H9 (cell line): ENCODE measurements around the gene LRRFIP1. TPM values are rescaled to one million over a fixed set of nuclear protein-coding genes. Genes with fewer than 3 reads are reported as not detected.

Experiments
- DNase-seq: peaks from one replicate; pipeline ENCODE4 v3.0.0-alpha.2; 2017
- H2AFZ ChIP-seq: one replicate; pipeline ENCODE4 v1.6.1; 2013; ENCODE audit warnings: mild to moderate bottlenecking, low read length, control low read depth, moderate library complexity
- H2AK5ac ChIP-seq: 2 replicates; pipeline ENCODE4 v1.6.1; 2013; ENCODE audit warnings: low read length, control low read depth, mixed read lengths; ENCODE audit not compliant: insufficient read length
- H2BK120ac ChIP-seq: one replicate; pipeline ENCODE4 v1.6.1; 2013; ENCODE audit warnings: low read depth, mild to moderate bottlenecking, low read length, control low read depth, inconsistent platforms; ENCODE audit not compliant: poor library complexity, severe bottlenecking
- H2BK12ac ChIP-seq: 2 replicates; pipeline ENCODE4 v1.6.1; 2013; ENCODE audit warnings: low read length, control low read depth, mixed read lengths, low read depth; ENCODE audit not compliant: insufficient read length
- H2BK15ac ChIP-seq: 2 replicates; pipeline ENCODE4 v1.6.1; 2013; ENCODE audit warnings: low read depth, low read length, control low read depth
- H2BK20ac ChIP-seq: one replicate; pipeline ENCODE4 v1.6.1; 2013; ENCODE audit warnings: low read depth, mild to moderate bottlenecking, low read length, control low read depth, inconsistent platforms; ENCODE audit not compliant: poor library complexity, severe bottlenecking
- H2BK5ac ChIP-seq: 2 replicates; pipeline ENCODE4 v1.6.1; 2013; ENCODE audit warnings: low read length, control low read depth, mixed read lengths; ENCODE audit not compliant: insufficient read length
- H3K14ac ChIP-seq: 2 replicates; pipeline ENCODE4 v1.6.1; 2013; ENCODE audit warnings: low read length, control low read depth; ENCODE audit not compliant: insufficient read depth
- H3K18ac ChIP-seq: 2 replicates; pipeline ENCODE4 v1.6.1; 2013; ENCODE audit warnings: low read depth, mild to moderate bottlenecking, mixed read lengths, low read length, control low read depth; ENCODE audit not compliant: insufficient read length
- H3K23ac ChIP-seq: 2 replicates; pipeline ENCODE4 v1.6.1; 2013; ENCODE audit warnings: low read length, control low read depth, mixed read lengths, low read depth; ENCODE audit not compliant: insufficient read length
- H3K23me2 ChIP-seq: 2 replicates; pipeline ENCODE4 v1.6.1; 2013; ENCODE audit warnings: low read depth, mild to moderate bottlenecking, mixed read lengths, low read length, control low read depth; ENCODE audit not compliant: insufficient read length, poor library complexity, severe bottlenecking
- H3K27ac ChIP-seq: 2 replicates; pipeline ENCODE4 v1.5.1; 2013; ENCODE audit warnings: low read length, control low read depth, mixed read lengths, low read depth; ENCODE audit not compliant: insufficient read length
- H3K27me3 ChIP-seq: 2 replicates; pipeline ENCODE4 v1.6.1; 2013; ENCODE audit warnings: low read length, control low read depth, inconsistent platforms; ENCODE audit not compliant: insufficient read depth
- H3K4ac ChIP-seq: 2 replicates; pipeline ENCODE4 v1.6.1; 2013; ENCODE audit warnings: low read depth, mild to moderate bottlenecking, control low read depth, inconsistent platforms, low read length, moderate library complexity
- H3K4me1 ChIP-seq: 2 replicates; pipeline ENCODE4 v1.6.1; 2013; ENCODE audit warnings: low read length, control low read depth, inconsistent platforms; ENCODE audit not compliant: insufficient read depth
- H3K4me2 ChIP-seq: 2 replicates; pipeline ENCODE4 v1.6.1; 2013; ENCODE audit warnings: low read length, control low read depth, mixed read lengths; ENCODE audit not compliant: insufficient read length, insufficient read depth
- H3K56ac ChIP-seq: 2 replicates; pipeline ENCODE4 v1.6.1; 2013; ENCODE audit warnings: low read depth, mild to moderate bottlenecking, mixed read lengths, low read length, control low read depth; ENCODE audit not compliant: insufficient read length
- H3K79me1 ChIP-seq: 2 replicates; pipeline ENCODE4 v1.6.1; 2013; ENCODE audit warnings: low read depth, mild to moderate bottlenecking, moderate library complexity, low read length, control low read depth, inconsistent platforms; ENCODE audit not compliant: insufficient read depth, poor library complexity, severe bottlenecking
- H3K79me2 ChIP-seq: 2 replicates; pipeline ENCODE4 v1.6.1; 2013; ENCODE audit warnings: low read length, control low read depth, inconsistent platforms; ENCODE audit not compliant: insufficient read depth
- H3K9ac ChIP-seq: 2 replicates; pipeline ENCODE4 v1.6.1; 2013; ENCODE audit warnings: low read length, control low read depth, mixed read lengths; ENCODE audit not compliant: insufficient read length; ENCODE audit errors: extremely low read depth
- H3K9me3 ChIP-seq: one replicate; pipeline ENCODE4 v1.6.1; 2013; ENCODE audit warnings: low read depth, low read length, inconsistent platforms; ENCODE audit not compliant: control insufficient read depth
- H3T11ph ChIP-seq: one replicate; pipeline ENCODE4 v1.6.1; 2013; ENCODE audit warnings: mild to moderate bottlenecking, low read length, control low read depth, inconsistent platforms
- H4K20me1 ChIP-seq: one replicate; pipeline ENCODE4 v1.6.1; 2013; ENCODE audit not compliant: control insufficient read depth, insufficient read length, insufficient read depth
- H4K5ac ChIP-seq: 2 replicates; pipeline ENCODE4 v1.6.1; 2013; ENCODE audit warnings: low read depth, mild to moderate bottlenecking, mixed read lengths, low read length, control low read depth; ENCODE audit not compliant: insufficient read length
- H4K8ac ChIP-seq: replicated peaks from 2 replicates; pipeline ENCODE4 v1.6.1; 2013; ENCODE audit warnings: low read length, control low read depth, mixed read lengths, low read depth; ENCODE audit not compliant: insufficient read length
- H4K91ac ChIP-seq: 2 replicates; pipeline ENCODE4 v1.6.1; 2013; ENCODE audit warnings: low read depth, mild to moderate bottlenecking, moderate library complexity, mixed read lengths, low read length, control low read depth; ENCODE audit not compliant: insufficient read length
- H3K27ac Mint-ChIP-seq, 3 experiments: 2 replicates in 2 of 3; 3 replicates in 1 of 3; pipeline ENCODE4 v1.8.0; 2020 to 2021; ENCODE audit warnings: mixed read lengths in 3 of 3, mild to moderate bottlenecking in 1 of 3, moderate library complexity in 1 of 3
- H3K27me3 Mint-ChIP-seq: 2 replicates; pipeline ENCODE4 v1.8.0; 2021; ENCODE audit warnings: low read depth, mild to moderate bottlenecking, moderate library complexity, mixed read lengths
- H3K36me3 Mint-ChIP-seq, 3 experiments: 2 replicates in 2 of 3; 3 replicates in 1 of 3; pipeline ENCODE4 v1.8.0; 2020 to 2021; ENCODE audit warnings: low read depth in 3 of 3, mixed read lengths in 3 of 3; ENCODE audit not compliant: insufficient read depth in 1 of 3
- H3K4me1 Mint-ChIP-seq, 2 experiments: 2 replicates each; pipeline ENCODE4 v1.8.0; 2020; ENCODE audit warnings: mixed read lengths in 2 of 2
- H3K4me3 Mint-ChIP-seq, 2 experiments: 2 replicates in 1 of 2; 3 replicates in 1 of 2; pipeline ENCODE4 v1.8.0; 2020 to 2021; ENCODE audit warnings: mild to moderate bottlenecking in 2 of 2, mixed read lengths in 2 of 2, moderate library complexity in 1 of 2
- H3K9me3 Mint-ChIP-seq, 2 experiments: 2 replicates in 1 of 2; 3 replicates in 1 of 2; pipeline ENCODE4 v1.8.0; 2020; ENCODE audit warnings: mild to moderate bottlenecking in 2 of 2, mixed read lengths in 2 of 2, moderate library complexity in 1 of 2
- CTCF ChIP-seq: fragments of 200-600 bp; sonication (generic); conservative IDR thresholded peaks from 3 replicates; pipeline ENCODE4 v1.8.0; 2021; ENCODE audit warnings: antibody characterized with exemption, mild to moderate bottlenecking
- WGBS: extraction: QIAGEN DNeasy Blood & Tissue Kit; methylation state at CpG from one replicate; pipeline ENCODE4 v1.1.7; 2013; ENCODE audit warnings: missing lambda C conversion rate, low lambda C conversion rate, mixed read lengths; ENCODE audit not compliant: insufficient read length; ENCODE audit errors: extremely low coverage; 5-methylcytosine and 5-hydroxymethylcytosine counted together
- total RNA-seq: library from RNA; stranded (reverse); gene quantifications from 2 replicates; pipeline ENCODE4 v1.2.1, GENCODE V29; 2021

LRRFIP1 gene
- total RNA-seq, 1 experiment from 2014 or later, result 38.5 TPM

DNA sequence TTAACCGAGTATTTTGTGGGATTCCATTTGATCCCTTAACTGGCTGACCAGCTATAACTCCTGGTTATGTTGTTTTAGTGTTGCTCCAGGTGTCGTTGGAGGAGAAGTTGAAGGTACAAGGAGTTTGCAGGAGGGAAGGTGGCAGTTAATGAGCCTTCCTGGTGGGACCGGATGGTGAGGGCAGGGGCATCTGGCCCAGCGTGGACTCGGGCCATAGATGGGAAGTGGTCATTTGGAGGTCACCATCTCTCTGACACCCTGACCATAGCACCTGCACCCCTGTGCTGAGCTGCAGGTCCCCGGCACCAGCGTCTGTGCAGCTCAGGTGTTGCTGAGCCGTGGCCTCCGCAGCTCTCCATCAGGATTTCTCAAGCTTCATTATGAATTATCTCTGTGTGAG lies 119.8 kb downstream of the LRRFIP1 start:
- no peak for TF ChIP-seq CTCF
- no peak overlapping the region for H3K9ac ChIP-seq
- no peaks in the 10 kb centered on the region; the same call in 1 of the 2 replicates for H3K4me1 ChIP-seq
- H3K27ac ChIP-seq, result no peak overlapping the region
- no peak overlapping the region for H2AFZ ChIP-seq
- no peak overlapping the region for H3T11ph ChIP-seq
- no peak overlapping the region for H2BK120ac ChIP-seq
- H4K8ac ChIP-seq, result no peak overlapping the region
- no peak for DNase-seq
- Mint-ChIP-seq H3K9me3 (no peaks in the 10 kb centered on the region), H3K27ac (no peak overlapping the region), H3K4me3 (no peak overlapping the region), H3K4me1 (peaks cover 17 to 24% of the 10 kb centered on the region in 2 experiments), H3K27me3 (no peaks in the 10 kb centered on the region), H3K36me3 (peaks cover 24 to 32% (median 31%) of the 10 kb centered on the region in 3 experiments; a peak in 6 of 7 replicates)
- no peak overlapping the region for H3K4me2 ChIP-seq
- H3K79me1 ChIP-seq, result no peaks in the 10 kb centered on the region
- no peak overlapping the region for H2BK15ac ChIP-seq
- no peak overlapping the region for H4K91ac ChIP-seq
- no peak overlapping the region for H3K23ac ChIP-seq
- no peak overlapping the region for H3K56ac ChIP-seq
- H2BK20ac ChIP-seq, result no peak overlapping the region
- no peak overlapping the region for H3K18ac ChIP-seq
- H3K4ac ChIP-seq, result no peak overlapping the region
- no peaks in the 10 kb centered on the region for H3K9me3 ChIP-seq
- H3K79me2 ChIP-seq, result no peaks in the 10 kb centered on the region; the same call in 1 of the 2 replicates
- no peak overlapping the region for H3K14ac ChIP-seq
- no peak overlapping the region for H4K5ac ChIP-seq
- whole genome bisulfite sequencing, result no CpG with 5 or more reads among the region's 9 CpGs
- no peak overlapping the region for H2AK5ac ChIP-seq
- no peaks in the 10 kb centered on the region for H4K20me1 ChIP-seq
- H3K23me2 ChIP-seq, result no peaks in the 10 kb centered on the region
- H2BK12ac ChIP-seq, result no peak overlapping the region
- no peaks in the 10 kb centered on the region for H3K27me3 ChIP-seq
- no peak overlapping the region for H2BK5ac ChIP-seq
